Hepatocyte (in vitro differentiated cells): Measurements from ENCODE around the gene EPHB1.

Source experiments
- EZH2 ChIP-seq: fragments of 200-600 bp; sonication (generic); IDR thresholded peaks from 2 replicates; pipeline ENCODE4 v1.6.1; 2016; ENCODE audit warnings: antibody characterized with exemption, mild to moderate bottlenecking, borderline replicate concordance
- TF ChIP-seq, protein P1 (sequence below): fragments of 200-600 bp; sonication (generic); IDR thresholded peaks from 2 replicates; pipeline ENCODE4 v1.5.1; 2016; ENCODE audit warnings: antibody characterized with exemption, mild to moderate bottlenecking; ENCODE audit not compliant: poor library complexity

GRCh38 chr3:134798681-134799311 is 3.7 kb downstream of the EPHB1 start:
- TF ChIP-seq, protein P1, sequence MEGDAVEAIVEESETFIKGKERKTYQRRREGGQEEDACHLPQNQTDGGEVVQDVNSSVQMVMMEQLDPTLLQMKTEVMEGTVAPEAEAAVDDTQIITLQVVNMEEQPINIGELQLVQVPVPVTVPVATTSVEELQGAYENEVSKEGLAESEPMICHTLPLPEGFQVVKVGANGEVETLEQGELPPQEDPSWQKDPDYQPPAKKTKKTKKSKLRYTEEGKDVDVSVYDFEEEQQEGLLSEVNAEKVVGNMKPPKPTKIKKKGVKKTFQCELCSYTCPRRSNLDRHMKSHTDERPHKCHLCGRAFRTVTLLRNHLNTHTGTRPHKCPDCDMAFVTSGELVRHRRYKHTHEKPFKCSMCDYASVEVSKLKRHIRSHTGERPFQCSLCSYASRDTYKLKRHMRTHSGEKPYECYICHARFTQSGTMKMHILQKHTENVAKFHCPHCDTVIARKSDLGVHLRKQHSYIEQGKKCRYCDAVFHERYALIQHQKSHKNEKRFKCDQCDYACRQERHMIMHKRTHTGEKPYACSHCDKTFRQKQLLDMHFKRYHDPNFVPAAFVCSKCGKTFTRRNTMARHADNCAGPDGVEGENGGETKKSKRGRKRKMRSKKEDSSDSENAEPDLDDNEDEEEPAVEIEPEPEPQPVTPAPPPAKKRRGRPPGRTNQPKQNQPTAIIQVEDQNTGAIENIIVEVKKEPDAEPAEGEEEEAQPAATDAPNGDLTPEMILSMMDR = no peak
- no peak for TF ChIP-seq EZH2
